HepG2 (cell line): Measurements from ENCODE around the gene RHOBTB3. TPM values are rescaled to one million over a fixed set of nuclear protein-coding genes. Genes with fewer than 3 reads are reported as not detected.

ENCODE experiments used
- GMEB2 ChIP-seq: IDR thresholded peaks from 2 replicates; pipeline ENCODE4 v1.6.1; 2016; ENCODE audit warnings: missing biosample characterization, missing genetic modification reagents, low read depth
- NFIB ChIP-seq: sonication (generic); formaldehyde crosslinking; IDR thresholded peaks from 2 replicates; pipeline ENCODE4 v1.9.0; 2021; ENCODE audit warnings: missing genetic modification reagents, mild to moderate bottlenecking, borderline replicate concordance
- SMAD3 ChIP-seq: sonication (generic); formaldehyde crosslinking; IDR thresholded peaks from 2 replicates; pipeline ENCODE4 v1.4.0; 2020; ENCODE audit warnings: missing genetic modification reagents
- ZNF607 ChIP-seq: sonication (generic); formaldehyde crosslinking; IDR thresholded peaks from 2 replicates; pipeline ENCODE4 v1.5.1; 2020; ENCODE audit warnings: missing genetic modification reagents, mild to moderate bottlenecking, borderline replicate concordance
- ZSCAN5A ChIP-seq: sonication (generic); formaldehyde crosslinking; IDR thresholded peaks from 2 replicates; pipeline ENCODE4 v1.8.0; 2022; ENCODE audit warnings: mild to moderate bottlenecking, missing genetic modification reagents, borderline replicate concordance
- polyA plus RNA-seq, 8 experiments: library from polyadenylated mRNA; depleted of rRNA in 3 of 8; stranded (reverse) in 7 of 8; unstranded in 1 of 8; fragments of >200 nt; fragmentation: Illumina TruSeq in 4 of 8; extraction: Trizol in 4 of 8; gene quantifications; 2 replicates each; pipeline versions ENCODE4 v1.2.1 to v1.2.3, GENCODE V29; 2011 to 2016; ENCODE audit warnings: low read depth in 4 of 8, missing spikeins in 1 of 8, mixed read lengths in 1 of 8; ENCODE audit not compliant: insufficient read depth in 1 of 8
- total RNA-seq, 5 experiments: library from RNA; depleted of rRNA; stranded (reverse); fragments of >200 nt; fragmentation: Illumina TruSeq; extraction: Trizol; gene quantifications; 2 replicates each; pipeline ENCODE4 v1.2.3, GENCODE V29; 2016; ENCODE audit warnings: low read depth in 1 of 5
- TF ChIP-seq, protein P1 (sequence below): sonication (generic); formaldehyde crosslinking; IDR thresholded peaks from 2 replicates; pipeline ENCODE4 v1.8.0; 2022; ENCODE audit warnings: mild to moderate bottlenecking, missing genetic modification reagents, moderate library complexity
- TF ChIP-seq, protein P2 (sequence below): sonication (generic); formaldehyde crosslinking; IDR thresholded peaks from 2 replicates; pipeline ENCODE4 v1.4.0; 2020; ENCODE audit warnings: missing genetic modification reagents
- TF ChIP-seq, protein P3 (sequence below), 2 experiments: sonication (generic) in 1 of 2; formaldehyde crosslinking in 1 of 2; IDR thresholded peaks; 2 replicates each; pipeline versions ENCODE4 v1.4.0 to v1.6.1; 2016 to 2020; ENCODE audit warnings: borderline replicate concordance in 1 of 2, low read depth in 1 of 2, mild to moderate bottlenecking in 1 of 2, missing genetic modification reagents in 1 of 2
- TF ChIP-seq, protein P4 (sequence below): sonication (generic); formaldehyde crosslinking; IDR thresholded peaks from 2 replicates; pipeline ENCODE4 v1.4.0; 2020; ENCODE audit warnings: missing genetic modification reagents
- TF ChIP-seq, protein P5 (sequence below): IDR thresholded peaks from 2 replicates; pipeline ENCODE4 v1.4.0; 2020; ENCODE audit warnings: mild to moderate bottlenecking, missing genetic modification reagents

Gene RHOBTB3
- total and polyA plus RNA-seq, 2 of the 13 experiments (the other 11 are each of a cell fraction or from before 2014, with no cell fraction given), result 31.6 to 35.4 TPM

- TF ChIP-seq, protein P1, sequence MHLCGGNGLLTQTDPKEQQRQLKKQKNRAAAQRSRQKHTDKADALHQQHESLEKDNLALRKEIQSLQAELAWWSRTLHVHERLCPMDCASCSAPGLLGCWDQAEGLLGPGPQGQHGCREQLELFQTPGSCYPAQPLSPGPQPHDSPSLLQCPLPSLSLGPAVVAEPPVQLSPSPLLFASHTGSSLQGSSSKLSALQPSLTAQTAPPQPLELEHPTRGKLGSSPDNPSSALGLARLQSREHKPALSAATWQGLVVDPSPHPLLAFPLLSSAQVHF (CRISPR knock-in tag), result no peak
- TF ChIP-seq, protein P2, sequence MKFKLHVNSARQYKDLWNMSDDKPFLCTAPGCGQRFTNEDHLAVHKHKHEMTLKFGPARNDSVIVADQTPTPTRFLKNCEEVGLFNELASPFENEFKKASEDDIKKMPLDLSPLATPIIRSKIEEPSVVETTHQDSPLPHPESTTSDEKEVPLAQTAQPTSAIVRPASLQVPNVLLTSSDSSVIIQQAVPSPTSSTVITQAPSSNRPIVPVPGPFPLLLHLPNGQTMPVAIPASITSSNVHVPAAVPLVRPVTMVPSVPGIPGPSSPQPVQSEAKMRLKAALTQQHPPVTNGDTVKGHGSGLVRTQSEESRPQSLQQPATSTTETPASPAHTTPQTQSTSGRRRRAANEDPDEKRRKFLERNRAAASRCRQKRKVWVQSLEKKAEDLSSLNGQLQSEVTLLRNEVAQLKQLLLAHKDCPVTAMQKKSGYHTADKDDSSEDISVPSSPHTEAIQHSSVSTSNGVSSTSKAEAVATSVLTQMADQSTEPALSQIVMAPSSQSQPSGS (CRISPR knock-in tag), result peak; percentile 43; the same call in 1 of the 2 replicates
- TF ChIP-seq, protein P3, sequence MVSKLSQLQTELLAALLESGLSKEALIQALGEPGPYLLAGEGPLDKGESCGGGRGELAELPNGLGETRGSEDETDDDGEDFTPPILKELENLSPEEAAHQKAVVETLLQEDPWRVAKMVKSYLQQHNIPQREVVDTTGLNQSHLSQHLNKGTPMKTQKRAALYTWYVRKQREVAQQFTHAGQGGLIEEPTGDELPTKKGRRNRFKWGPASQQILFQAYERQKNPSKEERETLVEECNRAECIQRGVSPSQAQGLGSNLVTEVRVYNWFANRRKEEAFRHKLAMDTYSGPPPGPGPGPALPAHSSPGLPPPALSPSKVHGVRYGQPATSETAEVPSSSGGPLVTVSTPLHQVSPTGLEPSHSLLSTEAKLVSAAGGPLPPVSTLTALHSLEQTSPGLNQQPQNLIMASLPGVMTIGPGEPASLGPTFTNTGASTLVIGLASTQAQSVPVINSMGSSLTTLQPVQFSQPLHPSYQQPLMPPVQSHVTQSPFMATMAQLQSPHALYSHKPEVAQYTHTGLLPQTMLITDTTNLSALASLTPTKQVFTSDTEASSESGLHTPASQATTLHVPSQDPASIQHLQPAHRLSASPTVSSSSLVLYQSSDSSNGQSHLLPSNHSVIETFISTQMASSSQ (IDR thresholded peaks at IDR 0.05; ENCODE audit: low read depth), result no peak
- TF ChIP-seq, protein P3 (CRISPR knock-in tag; IDR thresholded peaks at IDR 0.05; ENCODE audit: borderline replicate concordance), result peak; percentile 1; the same call in 1 of the 2 replicates
- TF ChIP-seq SMAD3 (CRISPR knock-in tag) (no peak), ZSCAN5A (CRISPR knock-in tag) (peak; percentile 60; the same call in 1 of the 2 replicates), GMEB2 (CRISPR knock-in tag) (no peak), ZNF607 (CRISPR knock-in tag) (0 out of 2 replicates have a peak, but pooled peaks have one; percentile 86), NFIB (CRISPR knock-in tag) (no peak)
- TF ChIP-seq, protein P4, sequence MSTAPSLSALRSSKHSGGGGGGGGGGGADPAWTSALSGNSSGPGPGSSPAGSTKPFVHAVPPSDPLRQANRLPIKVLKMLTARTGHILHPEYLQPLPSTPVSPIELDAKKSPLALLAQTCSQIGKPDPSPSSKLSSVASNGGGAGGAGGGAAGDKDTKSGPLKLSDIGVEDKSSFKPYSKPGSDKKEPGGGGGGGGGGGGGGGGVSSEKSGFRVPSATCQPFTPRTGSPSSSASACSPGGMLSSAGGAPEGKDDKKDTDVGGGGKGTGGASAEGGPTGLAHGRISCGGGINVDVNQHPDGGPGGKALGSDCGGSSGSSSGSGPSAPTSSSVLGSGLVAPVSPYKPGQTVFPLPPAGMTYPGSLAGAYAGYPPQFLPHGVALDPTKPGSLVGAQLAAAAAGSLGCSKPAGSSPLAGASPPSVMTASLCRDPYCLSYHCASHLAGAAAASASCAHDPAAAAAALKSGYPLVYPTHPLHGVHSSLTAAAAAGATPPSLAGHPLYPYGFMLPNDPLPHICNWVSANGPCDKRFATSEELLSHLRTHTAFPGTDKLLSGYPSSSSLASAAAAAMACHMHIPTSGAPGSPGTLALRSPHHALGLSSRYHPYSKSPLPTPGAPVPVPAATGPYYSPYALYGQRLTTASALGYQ (CRISPR knock-in tag), result no peak
- TF ChIP-seq, protein P5, sequence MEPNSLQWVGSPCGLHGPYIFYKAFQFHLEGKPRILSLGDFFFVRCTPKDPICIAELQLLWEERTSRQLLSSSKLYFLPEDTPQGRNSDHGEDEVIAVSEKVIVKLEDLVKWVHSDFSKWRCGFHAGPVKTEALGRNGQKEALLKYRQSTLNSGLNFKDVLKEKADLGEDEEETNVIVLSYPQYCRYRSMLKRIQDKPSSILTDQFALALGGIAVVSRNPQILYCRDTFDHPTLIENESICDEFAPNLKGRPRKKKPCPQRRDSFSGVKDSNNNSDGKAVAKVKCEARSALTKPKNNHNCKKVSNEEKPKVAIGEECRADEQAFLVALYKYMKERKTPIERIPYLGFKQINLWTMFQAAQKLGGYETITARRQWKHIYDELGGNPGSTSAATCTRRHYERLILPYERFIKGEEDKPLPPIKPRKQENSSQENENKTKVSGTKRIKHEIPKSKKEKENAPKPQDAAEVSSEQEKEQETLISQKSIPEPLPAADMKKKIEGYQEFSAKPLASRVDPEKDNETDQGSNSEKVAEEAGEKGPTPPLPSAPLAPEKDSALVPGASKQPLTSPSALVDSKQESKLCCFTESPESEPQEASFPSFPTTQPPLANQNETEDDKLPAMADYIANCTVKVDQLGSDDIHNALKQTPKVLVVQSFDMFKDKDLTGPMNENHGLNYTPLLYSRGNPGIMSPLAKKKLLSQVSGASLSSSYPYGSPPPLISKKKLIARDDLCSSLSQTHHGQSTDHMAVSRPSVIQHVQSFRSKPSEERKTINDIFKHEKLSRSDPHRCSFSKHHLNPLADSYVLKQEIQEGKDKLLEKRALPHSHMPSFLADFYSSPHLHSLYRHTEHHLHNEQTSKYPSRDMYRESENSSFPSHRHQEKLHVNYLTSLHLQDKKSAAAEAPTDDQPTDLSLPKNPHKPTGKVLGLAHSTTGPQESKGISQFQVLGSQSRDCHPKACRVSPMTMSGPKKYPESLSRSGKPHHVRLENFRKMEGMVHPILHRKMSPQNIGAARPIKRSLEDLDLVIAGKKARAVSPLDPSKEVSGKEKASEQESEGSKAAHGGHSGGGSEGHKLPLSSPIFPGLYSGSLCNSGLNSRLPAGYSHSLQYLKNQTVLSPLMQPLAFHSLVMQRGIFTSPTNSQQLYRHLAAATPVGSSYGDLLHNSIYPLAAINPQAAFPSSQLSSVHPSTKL (CRISPR knock-in tag), result peak; percentile 51; the same call in 1 of the 2 replicates
Observed at GRCh38 chr5:95823738-95824609, 92.8 kb downstream of the RHOBTB3 start (continued).
